NOMO-1 (cell line): ENCODE data around the gene PLPP3.

Experiments
- DNase-seq, 2 experiments: peaks; one replicate each; lab custom pipeline; 2025; ENCODE audit not compliant: unreplicated experiment in 2 of 2; lab: John Stamatoyannopoulos, UW

Gene PLPP3

GRCh38 chr1:56577406-56578137 lies 1.8 kb downstream of the PLPP3 start:
- no peak for DNase-seq

DNA sequence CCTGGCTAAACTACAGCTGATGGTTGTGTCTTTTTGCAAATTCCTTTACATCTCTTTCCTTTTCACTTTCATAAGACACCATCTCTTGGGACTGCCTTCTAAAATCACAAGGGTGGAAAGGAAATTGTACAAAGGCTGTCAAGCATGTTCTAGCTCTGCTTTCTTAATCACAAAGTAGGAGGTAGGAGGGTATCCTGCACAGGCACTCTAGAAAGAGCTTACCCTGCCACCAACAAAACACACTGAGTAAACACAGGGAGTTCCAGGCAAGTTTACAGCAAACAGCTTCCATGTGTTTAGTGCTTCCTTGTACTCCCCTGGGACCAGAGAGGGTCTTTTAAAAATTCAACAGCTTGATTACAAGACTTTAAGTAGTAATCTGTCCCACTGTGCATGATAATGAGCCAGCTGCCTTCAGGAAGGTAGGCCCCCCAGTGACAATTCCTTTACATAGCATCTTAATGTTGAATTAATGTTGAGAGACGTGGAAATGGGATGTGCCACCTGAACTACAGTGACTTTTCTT lies 2.4 kb downstream of the PLPP3 start:
- no peak for DNase-seq

GRCh38 chr1:56575865-56576264 lies 3.5 kb downstream of the PLPP3 start:
- peak; percentile 8 to 65 for DNase-seq

DNA sequence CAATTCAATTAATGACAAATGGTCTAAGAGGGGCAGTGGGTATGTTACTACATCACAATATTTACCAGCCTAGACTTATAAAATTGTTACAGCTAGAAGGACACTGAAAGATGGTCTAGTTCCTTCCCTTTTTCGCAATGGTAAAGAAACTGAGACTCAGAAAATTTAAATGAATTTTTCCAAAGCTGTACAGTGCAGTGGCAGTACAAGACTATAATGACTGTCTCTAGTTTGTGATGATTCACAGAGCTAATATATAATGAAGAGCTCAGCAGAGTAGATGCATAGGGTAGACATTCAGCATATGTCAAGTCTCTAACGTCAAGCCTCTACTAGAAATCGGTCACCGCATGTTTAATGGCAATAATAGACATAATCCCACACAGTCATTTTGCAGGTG lies 4.6 kb downstream of the PLPP3 start:
- peak in 1 of 2 experiments; percentile 18 for DNase-seq

DNA sequence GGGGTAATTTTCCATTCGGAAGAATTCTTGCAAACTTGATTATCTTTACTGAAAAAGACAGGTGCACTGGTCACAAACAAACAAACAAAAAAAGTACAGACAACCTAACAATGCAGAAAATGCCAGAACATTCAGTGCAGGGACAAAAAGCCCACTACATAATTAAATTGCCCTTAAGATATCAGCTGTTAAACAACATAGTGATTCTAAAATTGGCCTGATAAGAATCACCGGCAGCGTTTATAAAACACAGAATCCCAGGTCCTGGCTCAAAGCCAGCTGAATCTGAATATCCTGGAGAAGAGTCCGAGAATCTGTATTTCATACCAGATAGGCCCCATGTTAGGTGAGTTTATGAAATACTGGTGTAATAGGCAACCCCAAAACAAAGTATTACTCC lies 6.1 kb downstream of the PLPP3 start:
- no peak for DNase-seq

GRCh38 chr1:56572334-56573050 lies 6.9 kb downstream of the PLPP3 start:
- DNase-seq, result no peak

- no peak for DNase-seq
Observed at GRCh38 chr1:56571448-56571847, 7.9 kb downstream of the PLPP3 start.

DNA sequence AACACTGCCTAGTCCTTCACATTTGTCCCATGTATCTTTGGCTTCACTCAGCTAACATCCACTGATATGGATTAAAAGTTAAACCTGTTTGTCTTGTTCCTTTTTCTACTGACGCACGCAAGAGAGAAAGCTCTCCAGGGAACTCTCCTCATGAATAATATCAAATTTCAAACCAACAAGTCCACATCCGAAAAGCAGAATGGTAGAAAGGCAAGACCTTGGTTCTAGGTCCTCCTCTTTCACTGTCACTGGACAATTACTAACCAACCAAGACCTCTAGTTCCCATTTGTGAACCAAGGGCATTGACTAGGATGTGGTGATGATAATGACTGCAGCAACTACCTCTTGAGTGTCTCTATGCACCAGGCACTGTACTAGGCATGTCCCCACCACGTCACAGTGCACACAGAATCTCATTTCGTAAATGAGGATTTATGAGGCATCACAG lies 8.4 kb downstream of the PLPP3 start:
- no peak for DNase-seq

DNA sequence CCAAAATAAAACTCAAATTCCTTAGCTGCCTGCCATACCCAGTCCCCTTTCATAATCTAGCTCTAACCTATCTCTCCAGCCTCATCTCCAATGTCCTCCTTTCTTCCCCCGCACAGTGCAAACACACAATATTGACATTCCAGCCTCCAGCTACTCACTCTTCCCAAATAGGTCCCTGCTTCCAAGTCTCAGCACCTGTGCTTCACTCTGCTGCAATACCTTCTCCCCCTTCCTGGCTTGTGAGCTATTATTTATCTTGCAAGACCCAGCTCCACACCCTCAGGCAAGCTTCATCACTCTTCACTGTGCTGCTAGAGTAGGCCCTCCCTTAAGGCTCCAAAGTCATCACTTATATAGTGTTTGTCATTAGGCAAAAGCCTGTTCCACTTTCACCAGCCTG lies 9.7 kb downstream of the PLPP3 start:
- DNase-seq, result no peak

DNA sequence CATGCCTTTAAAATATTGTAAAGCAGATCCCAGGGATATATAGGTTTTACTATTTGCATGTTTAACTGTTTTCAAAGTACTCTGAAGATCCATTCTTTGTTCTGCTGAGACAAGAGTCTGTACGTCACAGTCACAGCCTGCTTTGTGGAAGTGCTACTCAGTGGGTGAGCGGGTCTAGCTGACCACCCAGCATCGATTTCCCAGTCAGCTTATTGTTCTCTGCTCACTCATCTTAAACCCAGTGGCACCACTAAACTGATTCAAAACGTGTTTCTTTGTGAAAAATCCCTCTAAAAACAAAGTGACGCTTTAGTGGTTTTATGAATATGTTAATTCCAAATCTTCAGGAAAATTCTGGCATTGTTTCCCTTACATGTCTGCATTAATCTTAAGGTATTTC lies 12.4 kb downstream of the PLPP3 start:
- DNase-seq, result no peak

GRCh38 chr1:56566061-56566744 lies 13.2 kb downstream of the PLPP3 start:
- DNase-seq, result no peak

GRCh38 chr1:56564615-56565014 lies 14.7 kb downstream of the PLPP3 start:
- DNase-seq, result no peak

- DNase-seq, result no peak
Observed at GRCh38 chr1:56563568-56563967, 15.8 kb downstream of the PLPP3 start.

DNA sequence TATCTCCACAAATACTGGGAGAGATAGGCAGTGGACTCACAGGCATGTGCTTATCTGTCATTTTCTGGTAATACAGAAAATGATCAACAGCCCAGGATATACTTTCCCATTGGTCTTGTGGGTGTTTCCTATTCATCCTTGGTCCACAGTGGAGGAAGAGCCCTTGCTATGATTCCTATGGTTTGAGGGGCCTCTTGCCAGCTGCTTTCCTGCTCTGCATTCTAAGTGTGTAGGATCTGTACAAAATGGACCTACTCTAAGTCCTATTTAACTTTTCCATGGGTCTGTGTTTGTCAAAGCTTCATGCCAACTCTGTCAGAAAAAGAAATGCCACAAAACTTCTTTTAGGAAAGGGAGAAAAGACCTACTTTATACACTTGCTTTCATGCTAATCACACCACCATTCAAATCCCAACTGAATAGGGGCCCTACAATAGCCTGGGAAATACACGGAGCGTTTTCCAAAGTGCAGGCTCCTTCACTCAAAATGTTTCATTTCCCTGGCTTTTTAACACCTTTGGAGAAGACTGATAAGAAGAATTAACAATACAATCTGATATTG lies 16.4 kb downstream of the PLPP3 start:
- DNase-seq, result no peak

DNA sequence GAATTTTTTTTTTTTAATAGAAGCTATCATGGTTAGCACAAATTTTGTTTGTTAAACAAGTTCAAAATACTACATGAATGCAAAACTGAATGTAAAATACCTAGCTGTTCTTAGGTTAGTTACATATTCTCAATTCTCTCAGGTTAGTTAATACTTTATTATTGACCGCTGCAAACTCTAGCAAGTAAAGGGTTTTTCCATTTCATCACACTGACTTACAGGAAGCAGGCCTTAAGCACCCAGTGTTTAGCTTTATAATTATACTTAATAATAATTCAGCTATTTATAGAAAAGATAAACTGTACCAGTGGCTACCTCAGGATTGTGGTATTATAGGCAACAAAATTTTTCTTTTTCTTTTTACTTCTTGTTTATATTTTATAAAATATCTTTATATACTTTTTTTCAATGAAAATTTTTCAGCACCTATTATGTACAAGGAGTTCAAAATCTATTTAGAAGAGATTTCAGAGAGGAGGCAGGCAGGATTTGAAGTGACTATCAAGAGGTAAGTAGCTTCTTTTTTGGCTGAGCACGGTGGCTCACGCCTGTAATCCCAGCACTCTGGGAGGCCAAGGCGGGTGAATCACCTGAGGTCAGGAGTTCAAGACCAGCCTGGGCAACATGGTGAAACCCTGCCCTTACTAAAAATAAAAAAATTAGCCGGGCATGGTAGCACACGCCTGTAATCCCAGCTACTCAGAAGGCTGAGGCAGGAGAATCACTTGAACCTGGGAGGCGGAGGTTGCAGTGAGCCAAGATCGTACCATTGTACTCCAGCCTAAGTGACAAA lies 17.9 kb downstream of the PLPP3 start:
- no peak for DNase-seq

- peak in 1 of 2 experiments; percentile 34 for DNase-seq
Observed at GRCh38 chr1:56557746-56558145, 21.6 kb downstream of the PLPP3 start.

DNA sequence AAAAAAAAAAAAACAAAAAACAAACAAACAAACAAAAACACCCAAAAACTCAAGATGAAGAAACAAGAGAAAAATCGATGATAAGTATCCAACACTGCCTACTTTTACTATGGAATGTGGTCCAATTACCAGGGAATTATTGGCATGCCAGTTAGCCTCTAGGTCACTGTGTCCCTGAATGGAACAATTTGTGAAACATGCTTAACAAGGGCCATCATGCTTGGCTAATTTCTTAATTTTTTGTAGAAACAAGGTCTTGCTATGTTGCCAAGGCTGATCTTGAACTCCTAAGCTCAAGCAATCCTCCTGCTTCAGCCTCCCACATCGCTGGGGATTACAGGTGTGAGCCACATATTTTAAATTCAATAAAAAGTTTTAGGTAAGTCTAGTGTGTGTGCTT lies 23.9 kb downstream of the PLPP3 start:
- DNase-seq, result no peak

GRCh38 chr1:56553046-56553445 lies 26.3 kb downstream of the PLPP3 start:
- DNase-seq, result no peak

DNA sequence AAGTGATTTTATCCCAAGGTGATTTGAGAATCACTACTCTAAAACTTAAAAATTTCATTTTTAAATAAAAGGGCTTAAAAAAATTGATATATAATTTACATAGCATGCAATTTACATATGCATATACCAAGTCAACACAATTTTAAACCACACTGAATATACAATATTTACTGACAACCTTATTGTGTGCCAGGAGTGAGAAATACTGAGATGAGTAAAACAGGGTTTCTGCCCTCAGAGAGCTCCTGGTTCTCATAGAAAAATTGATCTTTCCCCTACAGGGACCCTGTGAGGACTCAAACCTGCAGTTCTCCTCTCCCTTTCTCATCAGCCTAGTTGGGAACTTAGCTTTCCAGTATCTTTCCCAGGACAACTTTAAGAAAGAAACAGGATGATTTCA lies 27.0 kb downstream of the PLPP3 start:
- no peak for DNase-seq

GRCh38 chr1:56551691-56552090 lies 27.7 kb downstream of the PLPP3 start:
- no peak for DNase-seq

DNA sequence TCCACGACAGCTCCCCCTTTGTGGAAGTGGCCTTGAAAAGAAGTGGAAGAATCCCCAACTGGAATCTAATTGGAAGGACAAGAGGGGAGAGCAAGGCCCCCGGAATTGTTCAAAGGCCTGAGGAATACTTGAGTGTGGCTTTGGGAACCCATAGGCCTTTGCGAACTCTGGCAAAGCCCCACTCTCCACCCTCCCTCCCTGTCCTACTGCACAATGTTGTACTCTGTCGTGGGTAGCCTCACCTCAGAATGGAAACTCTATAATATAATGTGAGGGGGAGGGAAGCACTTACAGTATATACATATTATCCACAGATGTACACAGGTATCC lies 28.5 kb downstream of the PLPP3 start:
- no peak for DNase-seq
